ENCODE data around the gene SLC17A2.

- TF ChIP-seq POLR2A (IDR thresholded peaks at IDR 0.05) (no peak), EP300 (IDR thresholded peaks at IDR 0.05) (no peak), CTCF (IDR thresholded peaks at IDR 0.05) (no peak)
Measured at GRCh38 chr6:25966711-25967110, 36.2 kb upstream of the SLC17A2 start.

Data from ovary (tissue), 3 donors.